ENCODE measurements around the gene GCFC2. TPM values are rescaled to one million over a fixed set of nuclear protein-coding genes. Genes with fewer than 3 reads are reported as not detected.

GCFC2 gene
- total RNA-seq, 1 donor from 2014 or later: 12.3 TPM

DNA sequence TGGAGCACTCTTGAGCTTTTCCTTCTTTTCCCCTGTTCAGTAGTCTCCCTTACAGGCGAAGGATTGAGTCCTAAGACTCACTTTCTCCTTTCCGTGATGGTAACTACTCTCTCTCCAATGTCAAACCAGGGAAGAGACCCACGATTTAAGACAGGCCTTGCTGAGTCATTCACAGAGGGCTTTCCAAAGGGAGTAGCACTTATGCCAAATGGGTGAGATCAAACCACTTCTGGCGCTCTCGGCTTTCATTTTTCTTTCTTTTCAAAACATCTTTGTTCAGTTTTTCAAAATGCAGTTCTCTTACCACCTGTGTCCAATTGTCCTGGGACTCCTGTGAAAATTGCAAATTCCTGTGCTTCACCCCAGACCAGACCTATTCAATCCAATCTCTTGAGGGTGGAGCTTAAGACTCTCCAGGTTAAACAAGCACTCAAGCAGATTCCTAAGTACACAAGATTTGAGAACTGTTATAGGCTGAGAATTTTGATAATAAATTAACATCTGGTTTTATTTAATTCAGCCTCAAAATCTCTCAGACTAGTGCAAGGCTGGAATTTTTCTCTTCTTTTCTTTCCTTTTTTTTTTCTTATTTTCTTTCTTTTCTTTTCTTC, 78.5 kb downstream of the GCFC2 start:
- Mint-ChIP-seq H3K27me3 (ENCODE audit: low read depth, unreplicated experiment) (peaks cover 2% of the 10 kb centered on the region), H3K27ac (ENCODE audit: unreplicated experiment) (no peak overlapping the region), H3K4me1 (ENCODE audit: low read depth, unreplicated experiment) (no peaks in the 10 kb centered on the region), H3K9me3 (ENCODE audit: unreplicated experiment) (no peaks in the 10 kb centered on the region), H3K4me3 (ENCODE audit: unreplicated experiment) (no peak overlapping the region), H3K36me3 (ENCODE audit: low read depth, unreplicated experiment) (no peaks in the 10 kb centered on the region)
- peak; percentile 53 for DNase-seq (ENCODE audit: low read depth)
- TF ChIP-seq, protein P1, sequence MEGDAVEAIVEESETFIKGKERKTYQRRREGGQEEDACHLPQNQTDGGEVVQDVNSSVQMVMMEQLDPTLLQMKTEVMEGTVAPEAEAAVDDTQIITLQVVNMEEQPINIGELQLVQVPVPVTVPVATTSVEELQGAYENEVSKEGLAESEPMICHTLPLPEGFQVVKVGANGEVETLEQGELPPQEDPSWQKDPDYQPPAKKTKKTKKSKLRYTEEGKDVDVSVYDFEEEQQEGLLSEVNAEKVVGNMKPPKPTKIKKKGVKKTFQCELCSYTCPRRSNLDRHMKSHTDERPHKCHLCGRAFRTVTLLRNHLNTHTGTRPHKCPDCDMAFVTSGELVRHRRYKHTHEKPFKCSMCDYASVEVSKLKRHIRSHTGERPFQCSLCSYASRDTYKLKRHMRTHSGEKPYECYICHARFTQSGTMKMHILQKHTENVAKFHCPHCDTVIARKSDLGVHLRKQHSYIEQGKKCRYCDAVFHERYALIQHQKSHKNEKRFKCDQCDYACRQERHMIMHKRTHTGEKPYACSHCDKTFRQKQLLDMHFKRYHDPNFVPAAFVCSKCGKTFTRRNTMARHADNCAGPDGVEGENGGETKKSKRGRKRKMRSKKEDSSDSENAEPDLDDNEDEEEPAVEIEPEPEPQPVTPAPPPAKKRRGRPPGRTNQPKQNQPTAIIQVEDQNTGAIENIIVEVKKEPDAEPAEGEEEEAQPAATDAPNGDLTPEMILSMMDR (IDR thresholded peaks at IDR 0.05; ENCODE audit: insufficient read depth, low read depth, low read length): no peak
- TF ChIP-seq EZH2 (IDR thresholded peaks at IDR 0.05; ENCODE audit: insufficient read depth, low read length): no peak
- Histone ChIP-seq H3K4me2 (ENCODE audit: low read length) (no peak overlapping the region), H3K9ac (ENCODE audit: low read length) (no peak overlapping the region), H3K9me3 (ENCODE audit: insufficient read depth, low read depth, low read length) (no peaks in the 10 kb centered on the region), H3K79me2 (ENCODE audit: insufficient read depth, low read length) (no peaks in the 10 kb centered on the region), H2AFZ (ENCODE audit: low read depth, low read length) (no peak overlapping the region), H3K4me1 (ENCODE audit: insufficient read depth, low read length) (no peaks in the 10 kb centered on the region), H4K20me1 (ENCODE audit: insufficient read depth, low read length) (no peaks in the 10 kb centered on the region), H3K36me3 (ENCODE audit: insufficient read depth, low read length) (no peaks in the 10 kb centered on the region), H3K4me3 (ENCODE audit: insufficient read depth, low read depth, low read length) (no peak overlapping the region), H3K27ac (ENCODE audit: low read depth, low read length) (no peak overlapping the region), H3K27me3 (ENCODE audit: insufficient read depth, low read length) (no peaks in the 10 kb centered on the region)
- FAIRE-seq: peak; percentile 58

DNA sequence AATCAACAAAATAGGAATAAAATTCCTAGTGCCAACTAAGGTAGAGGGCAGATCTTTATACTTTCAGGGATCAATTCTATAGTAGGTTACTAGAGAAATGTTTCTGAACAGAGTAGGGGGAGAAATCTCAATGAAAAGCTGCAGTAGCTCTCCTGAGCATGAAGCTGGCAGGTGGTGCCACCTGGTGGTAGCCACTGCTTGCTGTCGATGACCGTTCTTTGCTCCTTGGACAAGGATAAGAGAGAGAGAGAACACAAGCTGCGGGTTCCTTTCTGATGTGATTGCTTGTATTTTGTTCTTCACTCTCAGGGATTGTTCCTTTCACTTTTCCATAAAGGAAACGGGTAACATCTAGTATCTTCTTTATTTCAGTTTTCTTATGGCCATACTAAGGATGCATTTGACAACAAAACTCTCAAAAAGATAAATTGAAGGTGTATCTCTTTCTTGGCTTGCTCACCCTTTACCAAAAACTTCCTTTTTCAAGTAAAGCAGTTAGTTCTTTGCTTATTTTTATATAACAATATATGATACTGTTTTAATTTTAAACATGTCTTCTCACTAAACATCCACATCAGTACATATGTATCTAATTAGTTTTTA, 82.7 kb downstream of the GCFC2 start:
- Mint-ChIP-seq H3K27ac (ENCODE audit: unreplicated experiment) (no peak overlapping the region), H3K4me3 (ENCODE audit: unreplicated experiment) (no peak overlapping the region), H3K36me3 (ENCODE audit: low read depth, unreplicated experiment) (no peaks in the 10 kb centered on the region), H3K4me1 (ENCODE audit: low read depth, unreplicated experiment) (no peaks in the 10 kb centered on the region), H3K27me3 (ENCODE audit: low read depth, unreplicated experiment) (peaks cover 11% of the 10 kb centered on the region), H3K9me3 (ENCODE audit: unreplicated experiment) (no peaks in the 10 kb centered on the region)
- DNase-seq (ENCODE audit: low read depth) (peak; percentile 43), FAIRE-seq (peak; percentile 90)
- no peak overlapping the region for H3K9ac ChIP-seq (ENCODE audit: low read length)
- no peak overlapping the region for H2AFZ ChIP-seq (ENCODE audit: low read depth, low read length)
- no peak overlapping the region for H3K27ac ChIP-seq (ENCODE audit: low read depth, low read length)
- H3K4me3 ChIP-seq (ENCODE audit: insufficient read depth, low read depth, low read length): no peak overlapping the region
- TF ChIP-seq, protein P1 (IDR thresholded peaks at IDR 0.05; ENCODE audit: insufficient read depth, low read depth, low read length): peak; percentile 99
- no peak for TF ChIP-seq EZH2 (IDR thresholded peaks at IDR 0.05; ENCODE audit: insufficient read depth, low read length)
- H3K79me2 ChIP-seq (ENCODE audit: insufficient read depth, low read length): no peaks in the 10 kb centered on the region
- no peaks in the 10 kb centered on the region for H4K20me1 ChIP-seq (ENCODE audit: insufficient read depth, low read length)
- no peak overlapping the region for H3K4me2 ChIP-seq (ENCODE audit: low read length)
- H3K27me3 ChIP-seq (ENCODE audit: insufficient read depth, low read length): no peaks in the 10 kb centered on the region
- H3K36me3 ChIP-seq (ENCODE audit: insufficient read depth, low read length): no peaks in the 10 kb centered on the region
- H3K4me1 ChIP-seq (ENCODE audit: insufficient read depth, low read length): no peaks in the 10 kb centered on the region
- H3K9me3 ChIP-seq (ENCODE audit: insufficient read depth, low read depth, low read length): no peaks in the 10 kb centered on the region

DNA sequence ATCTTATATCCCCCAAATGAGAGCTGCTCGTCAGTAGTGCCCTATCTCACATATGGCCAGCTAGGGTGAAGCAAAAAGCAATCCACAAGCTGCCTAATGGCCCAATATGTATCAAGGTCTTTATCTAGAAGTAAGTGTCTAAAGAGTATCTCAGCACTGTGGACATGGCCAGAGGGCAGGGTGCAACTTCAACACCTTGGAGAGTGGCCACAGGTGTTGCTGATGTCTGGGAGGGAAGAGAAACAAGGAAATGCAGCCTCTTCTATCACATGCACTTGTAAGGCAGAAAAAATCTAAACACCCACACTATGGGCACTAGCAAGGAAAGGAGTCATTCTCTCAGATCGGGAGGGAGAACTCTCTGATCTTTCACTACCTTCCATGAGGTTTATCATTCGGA, 87.8 kb downstream of the GCFC2 start:
- no peaks in the 10 kb centered on the region for H3K27me3 ChIP-seq (ENCODE audit: insufficient read depth, low read length)
- H3K4me3 ChIP-seq (ENCODE audit: insufficient read depth, low read depth, low read length): no peak overlapping the region
- H3K4me1 ChIP-seq (ENCODE audit: insufficient read depth, low read length): peaks cover 9% of the 10 kb centered on the region
- Mint-ChIP-seq H3K27ac (ENCODE audit: unreplicated experiment) (no peak overlapping the region), H3K4me3 (ENCODE audit: unreplicated experiment) (no peak overlapping the region), H3K27me3 (ENCODE audit: low read depth, unreplicated experiment) (peaks cover 13% of the 10 kb centered on the region), H3K36me3 (ENCODE audit: low read depth, unreplicated experiment) (no peaks in the 10 kb centered on the region), H3K9me3 (ENCODE audit: unreplicated experiment) (no peaks in the 10 kb centered on the region), H3K4me1 (ENCODE audit: low read depth, unreplicated experiment) (no peaks in the 10 kb centered on the region)
- H3K27ac ChIP-seq (ENCODE audit: low read depth, low read length): no peak overlapping the region
- H2AFZ ChIP-seq (ENCODE audit: low read depth, low read length): no peak overlapping the region
- no peaks in the 10 kb centered on the region for H3K36me3 ChIP-seq (ENCODE audit: insufficient read depth, low read length)
- H4K20me1 ChIP-seq (ENCODE audit: insufficient read depth, low read length): no peaks in the 10 kb centered on the region
- no peak overlapping the region for H3K9ac ChIP-seq (ENCODE audit: low read length)
- no peaks in the 10 kb centered on the region for H3K79me2 ChIP-seq (ENCODE audit: insufficient read depth, low read length)
- TF ChIP-seq EZH2 (IDR thresholded peaks at IDR 0.05; ENCODE audit: insufficient read depth, low read length): no peak
- TF ChIP-seq, protein P1 (IDR thresholded peaks at IDR 0.05; ENCODE audit: insufficient read depth, low read depth, low read length): no peak
- DNase-seq (ENCODE audit: low read depth) (no peak), FAIRE-seq (no peak)
- no peak overlapping the region for H3K4me2 ChIP-seq (ENCODE audit: low read length)
- no peaks in the 10 kb centered on the region for H3K9me3 ChIP-seq (ENCODE audit: insufficient read depth, low read depth, low read length)

Data from astrocyte (in vitro differentiated cells and primary cell).